HG03565 (cell line): ENCODE data around the gene HSFX2.
"Not testable (repeated sequence)": the region's sequence is repeated elsewhere in the genome, so short reads cannot be mapped to it uniquely, and the experiment has no call there.

Experiments used
- ATAC-seq: cut with Tn5 transposase; IDR thresholded peaks from one replicate; pipeline ENCODE4 v1.9.1; 2021; ENCODE audit warnings: mild to moderate bottlenecking, moderate library complexity; ENCODE audit not compliant: unreplicated experiment

The HSFX2 gene

GRCh38 chrX:149595943-149596342 lies 829 bp upstream of the HSFX2 start:
- ATAC-seq: not testable (repeated sequence)

- ATAC-seq: not testable (repeated sequence)
Measured at GRCh38 chrX:149590993-149591392, 4.1 kb downstream of the HSFX2 start.

- ATAC-seq: not testable (repeated sequence)
Measured at GRCh38 chrX:149587359-149587758, 7.8 kb downstream of the HSFX2 start, which contains the start of gene MAGEA9B. Gene MAGEA9B (minus strand): TSS chrX:149587459. CDS start chrX:149583179, 4,280 bp downstream.

- ATAC-seq: not testable (repeated sequence)
Measured at GRCh38 chrX:149585631-149586030, 9.5 kb downstream of the HSFX2 start.

GRCh38 chrX:149573456-149573855 lies 21.7 kb downstream of the HSFX2 start:
- peak; percentile 100 for ATAC-seq

- no peak for ATAC-seq
Measured at GRCh38 chrX:149572743-149573142, 22.4 kb downstream of the HSFX2 start.

- ATAC-seq: no peak
Measured at GRCh38 chrX:149571770-149572169, 23.3 kb downstream of the HSFX2 start.

- ATAC-seq: no peak
Measured at GRCh38 chrX:149570668-149571067, 24.4 kb downstream of the HSFX2 start.

- no peak for ATAC-seq
Measured at GRCh38 chrX:149569770-149570169, 25.3 kb downstream of the HSFX2 start.

- ATAC-seq: no peak
Measured at GRCh38 chrX:149568701-149569296, 26.3 kb downstream of the HSFX2 start.

GRCh38 chrX:149567621-149568417 lies 27.3 kb downstream of the HSFX2 start:
- ATAC-seq: no peak

- ATAC-seq: no peak
Measured at GRCh38 chrX:149563359-149563758, 31.8 kb downstream of the HSFX2 start.

- not testable (repeated sequence) for ATAC-seq
Measured at GRCh38 chrX:149555251-149555650, 39.9 kb downstream of the HSFX2 start.

GRCh38 chrX:149551939-149552248 lies 43.2 kb downstream of the HSFX2 start:
- ATAC-seq: peak; percentile 13

GRCh38 chrX:149551245-149551938 lies 43.7 kb downstream of the HSFX2 start:
- peak; percentile 40 for ATAC-seq

- not testable (repeated sequence) for ATAC-seq
Measured at GRCh38 chrX:149550454-149550853, 44.7 kb downstream of the HSFX2 start.

- ATAC-seq: not testable (repeated sequence)
Measured at GRCh38 chrX:149549701-149550100, 45.4 kb downstream of the HSFX2 start, which contains the start of gene HSFX3. Gene HSFX3 (minus strand): TSS chrX:149549924. CDS start chrX:149549852, 72 bp downstream.

- not testable (repeated sequence) for ATAC-seq
Measured at GRCh38 chrX:149547782-149548181, 47.3 kb downstream of the HSFX2 start.

- not testable (repeated sequence) for ATAC-seq
Measured at GRCh38 chrX:149546962-149547361, 48.2 kb downstream of the HSFX2 start.

GRCh38 chrX:149545545-149546543 lies 49.3 kb downstream of the HSFX2 start:
- not testable (repeated sequence) for ATAC-seq
